Esophagus squamous epithelium (tissue), 4 donors: ENCODE data around the gene ZDHHC3.

Source experiments
- CTCF ChIP-seq, 6 experiments: fragments of 450-650 bp in 4 of 6; fragments of 200-600 bp in 2 of 6; sonication (generic) in 2 of 6; IDR thresholded peaks; one replicate each; pipeline ENCODE4 v1.5.1; 2016 to 2019; ENCODE audit warnings: antibody characterized with exemption in 6 of 6, mild to moderate bottlenecking in 4 of 6, moderate library complexity in 4 of 6
- POLR2A ChIP-seq, 4 donors: fragments of 450-650 bp; IDR thresholded peaks; one replicate each; pipeline ENCODE4 v1.6.1; 2017; ENCODE audit warnings: antibody characterized with exemption in 4 of 4, mild to moderate bottlenecking in 4 of 4, moderate library complexity in 3 of 4

- no peak for TF ChIP-seq POLR2A (IDR thresholded peaks at IDR 0.05)
- no peak for TF ChIP-seq CTCF (IDR thresholded peaks at IDR 0.05)
Observed at GRCh38 chr3:44931791-44932190, 44.2 kb downstream of the ZDHHC3 start.
